ENCODE data around the gene SOX18. TPM values are rescaled to one million over a fixed set of nuclear protein-coding genes. Genes with fewer than 3 reads are reported as not detected.
A peak's percentile ranks its signal among the peaks of the same experiment; 100 is the strongest.

SOX18 gene
- total and polyA plus RNA-seq, 2 of the 13 experiments (the other 11 are each of a cell fraction or from before 2014, with no cell fraction given) = 1.6 to 1.9 TPM

DNA sequence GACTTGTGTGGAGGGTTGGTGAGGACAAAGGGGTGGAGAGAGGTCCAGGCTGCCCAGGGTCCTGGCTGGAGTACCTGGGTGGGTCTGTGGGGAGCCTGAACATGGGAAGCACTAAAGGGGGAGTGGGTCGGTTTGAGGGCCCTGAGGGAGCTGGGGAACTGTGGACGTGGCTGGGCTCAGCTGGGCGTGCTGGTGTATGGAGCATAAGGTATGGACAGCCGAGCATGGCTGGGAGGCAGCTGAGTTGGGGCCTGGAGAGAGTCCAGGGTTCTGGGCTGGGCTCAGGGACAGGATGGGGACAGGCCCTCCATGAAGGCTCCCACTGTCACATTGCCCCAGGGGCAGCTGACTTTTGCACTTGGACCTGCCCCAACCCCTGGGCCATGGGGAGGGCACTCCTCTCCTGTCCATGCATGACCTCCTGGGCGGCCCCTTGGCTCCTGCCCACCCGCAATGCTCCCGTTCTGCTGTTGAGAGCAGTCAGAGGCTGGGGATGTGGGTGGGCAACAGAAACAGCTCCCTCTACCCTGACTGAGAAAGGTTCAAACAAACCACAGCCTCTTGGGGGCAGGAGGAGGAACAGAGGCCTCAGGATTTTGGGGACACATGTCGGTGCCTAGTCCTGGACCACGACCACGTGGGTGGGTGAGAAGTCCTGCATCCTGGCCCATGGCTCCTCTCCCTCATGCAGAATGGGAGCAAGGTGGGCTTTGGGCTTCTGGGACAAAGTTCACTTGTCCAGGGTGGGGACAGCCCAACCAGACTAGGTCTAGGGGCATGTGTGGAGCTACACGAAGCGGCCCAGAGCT lies 9.0 kb downstream of the SOX18 start (continued):
- TF ChIP-seq, protein P1, sequence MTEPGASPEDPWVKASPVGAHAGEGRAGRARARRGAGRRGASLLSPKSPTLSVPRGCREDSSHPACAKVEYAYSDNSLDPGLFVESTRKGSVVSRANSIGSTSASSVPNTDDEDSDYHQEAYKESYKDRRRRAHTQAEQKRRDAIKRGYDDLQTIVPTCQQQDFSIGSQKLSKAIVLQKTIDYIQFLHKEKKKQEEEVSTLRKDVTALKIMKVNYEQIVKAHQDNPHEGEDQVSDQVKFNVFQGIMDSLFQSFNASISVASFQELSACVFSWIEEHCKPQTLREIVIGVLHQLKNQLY (CRISPR knock-in tag; IDR thresholded peaks at IDR 0.05) = no peak
- TF ChIP-seq HOXA5 (CRISPR knock-in tag; IDR thresholded peaks at IDR 0.05) (no peak), CHCHD3 (CRISPR knock-in tag; IDR thresholded peaks at IDR 0.05) (no peak), CAMTA2 (CRISPR knock-in tag; IDR thresholded peaks at IDR 0.05; ENCODE audit: borderline replicate concordance) (no peak; the same call in 1 of the 2 replicates), AGO1 (IDR thresholded peaks at IDR 0.05; ENCODE audit: low read depth, low read length, poor library complexity, severe bottlenecking) (peak; percentile 97), ERF (CRISPR knock-in tag; IDR thresholded peaks at IDR 0.05) (peak; percentile 43), REXO4 (CRISPR knock-in tag; IDR thresholded peaks at IDR 0.05; ENCODE audit: borderline replicate concordance) (peak; percentile 89; the same call in 1 of the 2 replicates), RBM22 (optimal IDR thresholded peaks at IDR 0.05; ENCODE audit: low read length) (peak; percentile 88), ZBTB8A (CRISPR knock-in tag; IDR thresholded peaks at IDR 0.05; ENCODE audit: borderline replicate concordance, low read depth) (no peak), NR2C2 (CRISPR knock-in tag; IDR thresholded peaks at IDR 0.05; ENCODE audit: borderline replicate concordance) (peak; percentile 62; the same call in 1 of the 2 replicates), HNRNPH1 (optimal IDR thresholded peaks at IDR 0.05; ENCODE audit: low read depth, low read length) (peak; percentile 34), NFE2L2 (IDR thresholded peaks at IDR 0.05; ENCODE audit: low read length) (no peak), ZNF296 (CRISPR knock-in tag; conservative IDR thresholded peaks at IDR 0.05) (peak; percentile 64; the same call in 1 of the 2 replicates), HOXA7 (CRISPR knock-in tag; IDR thresholded peaks at IDR 0.05) (no peak), SOX5 (CRISPR knock-in tag; IDR thresholded peaks at IDR 0.05; ENCODE audit: borderline replicate concordance) (no peak), ZNF572 (CRISPR knock-in tag; IDR thresholded peaks at IDR 0.05) (no peak; the same call in 1 of the 2 replicates), ZNF451 (CRISPR knock-in tag; IDR thresholded peaks at IDR 0.05) (no peak; the same call in 1 of the 2 replicates), EHMT2 (IDR thresholded peaks at IDR 0.05; ENCODE audit: borderline replicate concordance, low read depth, low read length) (no peak), PAF1 (CRISPR knock-in tag; IDR thresholded peaks at IDR 0.05) (peak; percentile 92; the same call in 1 of the 2 replicates), SOX6 (IDR thresholded peaks at IDR 0.05) (no peak), SOX6 (CRISPR knock-in tag; IDR thresholded peaks at IDR 0.05) (0 out of 2 replicates have a peak, but pooled peaks have one; percentile 27)
- TF ChIP-seq, protein P2, sequence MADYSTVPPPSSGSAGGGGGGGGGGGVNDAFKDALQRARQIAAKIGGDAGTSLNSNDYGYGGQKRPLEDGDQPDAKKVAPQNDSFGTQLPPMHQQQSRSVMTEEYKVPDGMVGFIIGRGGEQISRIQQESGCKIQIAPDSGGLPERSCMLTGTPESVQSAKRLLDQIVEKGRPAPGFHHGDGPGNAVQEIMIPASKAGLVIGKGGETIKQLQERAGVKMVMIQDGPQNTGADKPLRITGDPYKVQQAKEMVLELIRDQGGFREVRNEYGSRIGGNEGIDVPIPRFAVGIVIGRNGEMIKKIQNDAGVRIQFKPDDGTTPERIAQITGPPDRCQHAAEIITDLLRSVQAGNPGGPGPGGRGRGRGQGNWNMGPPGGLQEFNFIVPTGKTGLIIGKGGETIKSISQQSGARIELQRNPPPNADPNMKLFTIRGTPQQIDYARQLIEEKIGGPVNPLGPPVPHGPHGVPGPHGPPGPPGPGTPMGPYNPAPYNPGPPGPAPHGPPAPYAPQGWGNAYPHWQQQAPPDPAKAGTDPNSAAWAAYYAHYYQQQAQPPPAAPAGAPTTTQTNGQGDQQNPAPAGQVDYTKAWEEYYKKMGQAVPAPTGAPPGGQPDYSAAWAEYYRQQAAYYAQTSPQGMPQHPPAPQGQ (CRISPR knock-in tag; IDR thresholded peaks at IDR 0.05; ENCODE audit: borderline replicate concordance) = no peak; the same call in 1 of the 2 replicates
- TF ChIP-seq, protein P3, sequence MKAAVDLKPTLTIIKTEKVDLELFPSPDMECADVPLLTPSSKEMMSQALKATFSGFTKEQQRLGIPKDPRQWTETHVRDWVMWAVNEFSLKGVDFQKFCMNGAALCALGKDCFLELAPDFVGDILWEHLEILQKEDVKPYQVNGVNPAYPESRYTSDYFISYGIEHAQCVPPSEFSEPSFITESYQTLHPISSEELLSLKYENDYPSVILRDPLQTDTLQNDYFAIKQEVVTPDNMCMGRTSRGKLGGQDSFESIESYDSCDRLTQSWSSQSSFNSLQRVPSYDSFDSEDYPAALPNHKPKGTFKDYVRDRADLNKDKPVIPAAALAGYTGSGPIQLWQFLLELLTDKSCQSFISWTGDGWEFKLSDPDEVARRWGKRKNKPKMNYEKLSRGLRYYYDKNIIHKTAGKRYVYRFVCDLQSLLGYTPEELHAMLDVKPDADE (CRISPR knock-in tag; IDR thresholded peaks at IDR 0.05) = no peak
- TF ChIP-seq, protein P4, sequence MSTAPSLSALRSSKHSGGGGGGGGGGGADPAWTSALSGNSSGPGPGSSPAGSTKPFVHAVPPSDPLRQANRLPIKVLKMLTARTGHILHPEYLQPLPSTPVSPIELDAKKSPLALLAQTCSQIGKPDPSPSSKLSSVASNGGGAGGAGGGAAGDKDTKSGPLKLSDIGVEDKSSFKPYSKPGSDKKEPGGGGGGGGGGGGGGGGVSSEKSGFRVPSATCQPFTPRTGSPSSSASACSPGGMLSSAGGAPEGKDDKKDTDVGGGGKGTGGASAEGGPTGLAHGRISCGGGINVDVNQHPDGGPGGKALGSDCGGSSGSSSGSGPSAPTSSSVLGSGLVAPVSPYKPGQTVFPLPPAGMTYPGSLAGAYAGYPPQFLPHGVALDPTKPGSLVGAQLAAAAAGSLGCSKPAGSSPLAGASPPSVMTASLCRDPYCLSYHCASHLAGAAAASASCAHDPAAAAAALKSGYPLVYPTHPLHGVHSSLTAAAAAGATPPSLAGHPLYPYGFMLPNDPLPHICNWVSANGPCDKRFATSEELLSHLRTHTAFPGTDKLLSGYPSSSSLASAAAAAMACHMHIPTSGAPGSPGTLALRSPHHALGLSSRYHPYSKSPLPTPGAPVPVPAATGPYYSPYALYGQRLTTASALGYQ (CRISPR knock-in tag; IDR thresholded peaks at IDR 0.05) = 0 out of 2 replicates have a peak, but pooled peaks have one; percentile 42
- TF ChIP-seq, protein P5, sequence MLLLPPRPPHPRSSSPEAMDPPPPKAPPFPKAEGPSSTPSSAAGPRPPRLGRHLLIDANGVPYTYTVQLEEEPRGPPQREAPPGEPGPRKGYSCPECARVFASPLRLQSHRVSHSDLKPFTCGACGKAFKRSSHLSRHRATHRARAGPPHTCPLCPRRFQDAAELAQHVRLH (CRISPR knock-in tag; IDR thresholded peaks at IDR 0.05; ENCODE audit: borderline replicate concordance, low read depth) = no peak

Data from HepG2 (cell line).